Panc1 (cell line): ENCODE measurements around the gene NKX2-2. TPM values are rescaled to one million over a fixed set of nuclear protein-coding genes. Genes with fewer than 3 reads are reported as not detected.

Experiments
- ATAC-seq: fragments of 200-7000 bp; cut with Tn5 transposase; 2 replicates; pipeline ENCODE4 v1.9.1; 2020; ENCODE audit warnings: mild to moderate bottlenecking, moderate library complexity
- BruUV-seq: library from RNA; stranded (reverse); fragments of 400-500 nt; replicated peaks from 2 replicates; lab custom pipeline; 2021; lab: Mats Ljungman, UMichigan
- CTCF ChIA-PET: fragments of 300-600 bp; sonication (Branson Sonifier 250); formaldehyde crosslinking; loops from one replicate; lab custom pipeline; 2022; ENCODE audit warnings: antibody characterized with exemption; lab: Charles Lee
- POLR2A ChIA-PET: fragments of 300-600 bp; sonication (Branson Sonifier 250); formaldehyde crosslinking; loops from one replicate; lab custom pipeline; 2022; ENCODE audit warnings: antibody characterized with exemption; lab: Charles Lee
- DNase-seq: peaks from one replicate; pipeline ENCODE4 v3.0.0-alpha.2; 2010; ENCODE audit warnings: low read depth, low spot score
- H3K27ac ChIP-seq: 2 replicates; pipeline ENCODE4 v1.5.1; 2011; ENCODE audit warnings: mild to moderate bottlenecking, low read length, inconsistent platforms
- H3K27me3 ChIP-seq: fragments of 200-500 bp; sonication (Bioruptor generic); 2 replicates; pipeline ENCODE4 v1.6.0; 2014; ENCODE audit warnings: low read length, inconsistent platforms; ENCODE audit not compliant: control insufficient read depth, insufficient read depth
- H3K36me3 ChIP-seq: fragments of 200-500 bp; sonication (Bioruptor generic); 2 replicates; pipeline ENCODE4 v1.5.1; 2014; ENCODE audit warnings: inconsistent platforms, mild to moderate bottlenecking, low read length, moderate library complexity; ENCODE audit not compliant: control insufficient read depth, insufficient read depth
- H3K4me1 ChIP-seq: 2 replicates; pipeline ENCODE4 v1.5.1; 2011; ENCODE audit warnings: inconsistent platforms, mild to moderate bottlenecking, low read length, moderate library complexity; ENCODE audit not compliant: control insufficient read depth, insufficient read depth
- H3K4me3 ChIP-seq, 2 experiments: 2 replicates each; pipeline ENCODE4 v1.5.1; 2011 to 2012; ENCODE audit warnings: low read depth in 2 of 2, low read length in 2 of 2, mild to moderate bottlenecking in 2 of 2, inconsistent platforms in 1 of 2, moderate library complexity in 1 of 2
- H3K9me3 ChIP-seq: fragments of 200-500 bp; sonication (Bioruptor generic); 2 replicates; pipeline ENCODE4 v1.5.1; 2014; ENCODE audit warnings: low read depth, mild to moderate bottlenecking, inconsistent platforms, low read length, moderate library complexity; ENCODE audit not compliant: control insufficient read depth, insufficient read depth
- CTCF ChIP-seq: fragments of 450-650 bp; IDR thresholded peaks from 2 replicates; pipeline ENCODE4 v1.5.1; 2017; ENCODE audit warnings: mild to moderate bottlenecking
- POLR2AphosphoS5 ChIP-seq: IDR thresholded peaks from 2 replicates; pipeline ENCODE4 v1.6.1; 2012; ENCODE audit warnings: mild to moderate bottlenecking, low read depth, low read length, moderate library complexity
- REST ChIP-seq, 2 experiments: IDR thresholded peaks; 2 replicates each; pipeline ENCODE4 v1.6.1; 2011 to 2012; ENCODE audit warnings: low read depth in 2 of 2, control low read depth in 1 of 2, low read length in 1 of 2, mild to moderate bottlenecking in 1 of 2, moderate library complexity in 1 of 2; ENCODE audit not compliant: insufficient read depth in 1 of 2
- SIN3A ChIP-seq: IDR thresholded peaks from 2 replicates; pipeline ENCODE4 v1.6.1; 2012; ENCODE audit warnings: low read depth, mild to moderate bottlenecking, low read length, moderate library complexity, borderline replicate concordance; ENCODE audit not compliant: insufficient read depth
- TCF7L2 ChIP-seq: IDR thresholded peaks from 2 replicates; pipeline ENCODE4 v1.6.1; 2011; ENCODE audit warnings: mild to moderate bottlenecking, low read depth, low read length, inconsistent platforms
- in situ Hi-C: cut with HindIII; loops from 2 replicates; pipeline ENCODE4 v1.10.0; 2016; ENCODE audit warnings: low sequenced_read_pairs, low pct_unique_long_range_greater_than_20kb
- intact Hi-C: fragments of 100-400 bp; cut with micrococcal nuclease; formaldehyde crosslinking; loops from one replicate; pipeline ENCODE4 v1.10.0; 2022; ENCODE audit not compliant: unreplicated experiment
- total RNA-seq: library from RNA; stranded (reverse); gene quantifications from one replicate; pipeline ENCODE4 v1.2.1, GENCODE V29; 2021; ENCODE audit not compliant: unreplicated experiment

The NKX2-2 gene
- total RNA-seq, 1 experiment from 2014 or later, result not detected

GRCh38 chr20:21518292-21518991, 4.6 kb upstream of the NKX2-2 start:
- no TSS peak for BruUV-seq
- TF ChIP-seq SIN3A (no peak), REST (IDR thresholded peaks at IDR 0.05; ENCODE audit: insufficient read depth in 1 of 2, low read depth in 2 of 2, low read length in 1 of 2) (no peak), POLR2AphosphoS5 (no peak), TCF7L2 (no peak), CTCF (no peak)
- intact Hi-C loops (no loop called here), in situ Hi-C loops (no loop called here)
- Histone ChIP-seq H3K27me3 (peaks cover 20% of the 10 kb centered on the region), H3K9me3 (no peaks in the 10 kb centered on the region), H3K4me3 (no peak overlapping the region), H3K4me1 (no peaks in the 10 kb centered on the region; the same call in 1 of the 2 replicates), H3K36me3 (no peaks in the 10 kb centered on the region), H3K27ac (no peak overlapping the region)
- ChIA-PET POLR2A (no interaction called here), CTCF (no interaction called here)
- ATAC-seq, result no peak
- no peak for DNase-seq

GRCh38 chr20:21517566-21518277, 3.9 kb upstream of the NKX2-2 start:
- Histone ChIP-seq H3K9me3 (no peaks in the 10 kb centered on the region), H3K36me3 (no peaks in the 10 kb centered on the region), H3K27me3 (peaks cover 17% of the 10 kb centered on the region), H3K4me1 (no peaks in the 10 kb centered on the region; the same call in 1 of the 2 replicates), H3K4me3 (no peak overlapping the region), H3K27ac (no peak overlapping the region)
- intact Hi-C loops (no loop called here), in situ Hi-C loops (no loop called here)
- no TSS peak for BruUV-seq
- ChIA-PET CTCF (no interaction called here), POLR2A (no interaction called here)
- ATAC-seq, result no peak
- TF ChIP-seq REST (IDR thresholded peaks at IDR 0.05; ENCODE audit: insufficient read depth in 1 of 2, low read depth in 2 of 2, low read length in 1 of 2) (no peak), TCF7L2 (no peak), CTCF (no peak)
- no peak for DNase-seq
